ENCODE measurements around the gene NUDT1.

NUDT1 gene

DNA sequence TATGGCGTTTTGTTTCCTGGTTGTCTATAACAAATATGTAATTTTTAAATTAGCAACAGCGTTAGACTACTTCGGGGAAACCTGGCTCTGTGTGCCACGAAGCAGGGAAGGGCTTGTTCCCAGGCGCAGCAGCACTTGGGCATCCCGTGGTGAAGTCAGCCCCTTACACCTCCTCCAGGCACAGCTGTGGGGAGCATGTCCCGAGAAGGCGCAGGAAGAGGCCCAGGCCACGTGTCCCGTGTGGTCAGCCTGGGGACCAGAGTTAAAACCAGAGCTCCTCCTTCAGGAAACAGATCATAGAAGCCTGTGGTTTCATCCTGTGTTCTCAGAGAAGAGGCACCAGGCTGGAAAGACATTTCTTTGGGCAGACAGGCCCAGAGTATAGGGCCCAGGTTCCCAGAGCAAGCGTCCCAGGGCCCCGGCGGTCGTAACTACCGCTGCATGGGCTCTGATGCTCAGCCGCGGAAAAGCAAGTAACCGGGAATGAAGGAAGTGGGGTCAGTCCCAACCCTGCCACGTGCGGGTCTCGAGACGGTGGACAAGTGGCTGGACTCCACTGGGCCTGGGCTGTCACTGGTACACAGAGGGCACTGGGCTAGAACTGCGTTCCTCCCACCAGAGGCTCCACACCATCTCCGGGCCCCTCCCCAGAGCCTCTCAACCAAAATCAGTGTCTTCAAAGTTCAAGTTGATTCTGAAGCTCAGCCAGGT is 7.1 kb downstream of the NUDT1 start:
- DNase-seq (ENCODE audit: low read depth in 2 of 2), result no peak

DNA sequence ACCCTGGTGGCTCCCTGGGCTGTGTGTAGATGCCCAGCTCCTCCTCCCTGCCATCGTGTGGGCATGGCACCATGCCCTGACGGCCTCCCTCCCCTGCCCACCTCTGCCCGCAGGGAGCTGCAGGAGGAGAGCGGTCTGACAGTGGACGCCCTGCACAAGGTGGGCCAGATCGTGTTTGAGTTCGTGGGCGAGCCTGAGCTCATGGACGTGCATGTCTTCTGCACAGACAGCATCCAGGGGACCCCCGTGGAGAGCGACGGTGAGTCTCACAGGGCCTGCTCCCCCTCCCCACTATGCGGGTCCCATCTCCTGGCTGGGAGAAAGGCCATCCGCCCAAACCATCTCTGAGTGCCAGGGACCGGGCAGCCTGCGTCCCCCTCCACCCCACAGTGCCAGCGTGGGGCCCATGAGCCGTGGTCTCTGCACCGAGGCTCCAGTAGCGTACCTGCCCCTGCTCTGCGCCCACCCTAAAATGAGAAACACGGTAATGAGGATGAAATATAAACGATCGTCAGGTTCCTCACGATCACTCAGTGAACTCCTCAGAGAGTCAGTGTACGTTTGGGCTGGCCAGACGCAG is 7.8 kb downstream of the NUDT1 start:
- DNase-seq (ENCODE audit: low read depth in 2 of 2), result no peak

- no peak for DNase-seq (ENCODE audit: low read depth in 2 of 2)
Measured at GRCh38 chr7:2251381-2251780, 9.4 kb downstream of the NUDT1 start.

GRCh38 chr7:2251841-2252771 is 10.1 kb downstream of the NUDT1 start:
- DNase-seq (ENCODE audit: low read depth in 2 of 2), result no peak

DNA sequence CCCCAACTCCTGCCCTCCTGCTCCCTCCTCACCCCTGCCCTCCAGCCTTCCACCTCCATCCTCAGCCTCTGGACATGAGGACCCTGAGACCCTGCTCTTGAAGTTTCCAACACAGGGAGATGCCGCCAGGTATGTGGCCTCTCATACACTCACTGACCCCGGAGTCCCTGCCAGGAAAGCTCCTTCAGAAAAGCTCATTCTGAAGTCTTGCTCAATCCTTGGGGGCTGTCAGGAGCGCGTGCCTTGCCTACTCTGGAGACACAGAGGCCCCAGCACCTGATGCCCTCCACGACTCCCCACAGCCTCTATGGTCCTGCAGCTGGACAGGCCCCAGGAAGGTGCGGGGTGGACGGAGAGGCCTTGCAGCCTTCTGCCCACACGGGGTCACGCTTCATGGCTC is 11.0 kb downstream of the NUDT1 start:
- no peak for DNase-seq (ENCODE audit: low read depth in 2 of 2)

DNA sequence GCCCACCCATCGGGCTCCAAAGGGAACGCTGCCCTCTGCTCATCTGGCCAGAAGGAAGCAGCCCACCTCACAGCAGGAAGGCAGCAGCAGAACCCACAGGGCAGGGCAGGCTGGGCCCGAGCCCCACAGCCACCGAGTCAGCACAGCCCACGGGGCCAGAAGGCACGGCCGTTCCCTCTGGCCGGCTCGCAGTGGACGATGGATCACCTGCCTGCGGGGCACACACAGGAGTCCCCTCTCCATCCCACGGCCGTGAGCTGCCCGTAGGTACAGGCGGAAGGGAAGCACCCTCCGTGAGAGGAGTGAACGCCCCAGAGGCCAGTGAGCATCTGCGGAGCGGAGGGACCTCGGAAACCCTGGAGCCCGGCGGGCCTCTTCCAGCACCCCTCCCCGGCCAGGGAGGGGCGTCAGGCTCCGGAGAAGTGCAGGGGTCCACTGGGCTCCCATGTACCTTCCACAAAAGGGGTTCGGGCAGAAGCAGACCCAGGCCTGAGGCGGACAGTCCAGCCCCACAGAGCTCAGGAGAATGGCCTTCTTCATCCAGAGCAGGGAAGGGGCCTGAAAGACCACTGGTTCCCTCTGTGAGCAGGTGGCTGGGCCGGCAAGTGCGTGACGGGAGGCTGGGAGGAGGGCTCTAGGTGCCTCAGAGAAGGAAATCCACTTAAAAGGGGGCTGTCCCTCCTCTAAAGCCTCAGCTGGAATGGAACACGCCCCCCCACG is 11.7 kb downstream of the NUDT1 start:
- DNase-seq (ENCODE audit: low read depth in 2 of 2), result no peak

DNA sequence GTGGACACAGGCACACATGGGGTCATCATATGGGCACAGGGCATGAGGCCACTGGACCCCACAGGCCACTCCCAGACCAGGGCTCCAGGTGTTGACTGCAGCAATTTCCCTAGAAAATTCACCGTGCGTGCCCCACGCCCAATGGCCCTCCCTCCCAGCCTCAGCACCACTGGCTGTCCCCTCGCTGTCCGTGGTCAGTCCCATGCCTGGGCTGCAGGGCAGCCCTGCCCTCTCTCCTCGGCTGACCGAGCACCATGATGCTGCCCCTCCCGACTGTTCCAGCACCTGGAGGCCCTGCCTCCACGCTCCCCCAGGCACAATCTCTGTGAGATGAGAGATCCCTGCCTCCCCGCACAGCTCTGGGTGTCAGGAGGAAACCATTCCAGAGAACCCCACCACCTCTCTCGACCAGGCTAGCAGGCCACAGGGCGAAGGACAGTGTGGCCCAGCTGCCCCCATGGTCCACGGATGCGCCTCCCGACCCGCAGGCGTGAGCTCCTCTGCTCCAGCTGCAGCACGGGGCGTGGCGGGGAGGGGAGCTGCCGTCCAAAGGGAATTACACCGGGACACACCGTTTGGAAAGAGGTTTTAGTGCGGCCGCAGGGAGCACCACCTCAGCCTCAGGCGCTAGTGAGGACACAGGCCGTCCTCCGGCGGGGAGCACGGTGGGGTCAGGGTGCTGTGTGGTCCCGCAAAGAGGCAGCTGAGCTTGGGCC is 12.6 kb downstream of the NUDT1 start:
- no peak for DNase-seq (ENCODE audit: low read depth in 2 of 2)

DNA sequence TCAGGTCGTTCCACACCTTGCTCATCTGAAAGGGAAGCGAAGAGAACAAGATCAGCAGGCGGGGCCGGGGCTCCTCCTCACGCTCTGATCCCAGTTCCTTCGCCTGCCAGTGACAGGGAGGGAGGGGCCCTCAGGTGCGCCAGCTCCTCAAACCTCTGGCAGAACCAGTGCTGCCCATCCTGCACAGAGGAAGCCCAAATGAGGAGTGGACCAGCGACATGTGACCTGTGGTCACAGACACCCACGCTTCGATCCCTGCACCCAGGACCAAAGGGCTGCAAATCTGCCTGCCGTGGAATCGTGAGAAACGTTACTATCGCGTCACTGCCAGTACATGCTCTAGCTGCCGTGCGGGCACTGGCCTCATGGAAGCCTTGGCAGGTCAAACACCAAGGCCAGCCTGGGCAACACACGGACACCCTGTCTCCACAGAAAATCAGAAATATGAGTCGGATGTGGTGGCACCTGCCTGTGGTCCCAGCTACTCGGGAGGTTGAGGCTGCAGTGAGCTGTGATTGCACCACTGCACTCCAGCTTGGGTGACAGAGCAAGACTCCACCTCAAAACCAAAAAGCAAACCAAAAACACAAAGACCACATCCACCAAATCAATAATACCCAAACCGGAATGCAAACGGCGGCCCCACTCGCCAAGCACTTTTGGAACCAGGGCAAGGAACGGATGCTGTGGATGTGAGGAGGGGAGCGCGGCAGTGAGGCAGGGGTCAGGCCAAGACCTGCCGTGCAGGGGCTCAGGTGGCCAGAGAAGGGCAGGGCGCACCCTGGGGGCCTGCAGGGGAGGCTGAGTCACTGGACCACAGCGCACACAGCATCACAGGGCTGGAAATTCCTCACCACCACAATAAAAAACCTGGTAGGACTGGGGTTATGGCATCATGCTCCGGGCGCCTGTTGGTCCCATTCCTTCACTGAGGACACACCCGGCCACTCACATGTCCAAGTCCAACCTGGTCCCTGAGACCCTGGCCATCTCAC is 13.4 kb downstream of the NUDT1 start:
- DNase-seq (ENCODE audit: low read depth in 2 of 2), result no peak

DNA sequence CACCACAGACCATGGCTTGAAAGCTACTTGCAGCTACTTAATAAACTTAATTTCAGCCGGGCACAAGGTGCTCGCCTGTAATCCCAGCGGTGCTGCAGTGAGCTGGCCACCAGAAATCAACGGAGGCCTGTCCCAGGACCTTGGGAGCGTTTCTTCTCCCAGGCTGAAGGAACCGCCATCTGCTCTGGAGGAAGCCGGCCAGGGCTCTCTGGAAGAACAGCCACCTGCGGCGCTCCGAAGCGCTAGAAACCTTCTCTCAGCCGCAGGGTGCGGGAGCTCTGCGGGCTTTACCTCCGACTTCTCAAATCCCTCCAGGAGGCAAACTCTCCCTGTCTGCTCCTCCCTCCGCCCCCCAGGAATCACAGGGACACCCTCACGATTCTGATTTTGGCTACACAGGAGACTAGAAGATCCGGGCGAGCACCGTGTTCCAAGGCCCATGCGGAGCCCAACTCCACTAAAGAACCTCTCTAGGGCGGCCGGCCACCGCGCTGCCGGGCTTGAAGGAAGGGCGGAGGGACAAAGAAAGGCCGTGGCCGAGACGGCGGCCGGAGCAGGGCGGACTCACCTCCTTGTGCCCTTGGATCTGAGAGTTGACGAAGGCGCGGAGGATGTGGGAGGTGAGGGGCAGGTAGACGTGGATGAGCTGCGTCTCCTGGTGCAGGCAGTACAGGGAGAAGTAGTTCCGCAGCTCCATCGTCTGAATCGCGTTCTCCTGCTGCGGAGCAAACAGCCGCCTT is 14.4 kb downstream of the NUDT1 start:
- DNase-seq (ENCODE audit: low read depth in 2 of 2), result no peak

GRCh38 chr7:2257046-2257551 is 15.1 kb downstream of the NUDT1 start:
- DNase-seq (ENCODE audit: low read depth in 2 of 2), result no peak

GRCh38 chr7:2257651-2258050 is 15.6 kb downstream of the NUDT1 start:
- DNase-seq (ENCODE audit: low read depth in 2 of 2), result no peak

GRCh38 chr7:2258661-2259365 is 16.8 kb downstream of the NUDT1 start:
- no peak for DNase-seq (ENCODE audit: low read depth in 2 of 2)

- DNase-seq (ENCODE audit: low read depth in 2 of 2), result no peak
Measured at GRCh38 chr7:2259480-2259879, 17.5 kb downstream of the NUDT1 start.

DNA sequence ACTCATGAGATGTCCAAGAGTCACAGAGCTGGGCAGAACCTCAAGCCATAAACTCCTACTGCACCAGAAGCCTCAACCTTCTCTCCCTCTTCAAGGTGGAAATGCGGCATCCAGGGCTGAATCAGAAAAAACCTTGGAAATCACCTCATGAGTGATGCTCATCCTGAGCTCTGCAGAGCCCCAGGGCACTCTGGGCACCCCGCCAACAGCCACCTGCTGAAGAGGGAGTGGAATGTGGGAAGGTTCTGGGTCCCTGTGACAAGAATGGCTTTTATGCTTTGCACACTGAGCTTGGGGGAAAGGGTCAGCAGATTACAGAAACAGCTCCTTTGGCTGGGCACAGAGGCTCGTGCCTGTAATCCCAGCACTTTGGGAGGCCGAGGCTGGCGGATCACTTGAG is 18.8 kb downstream of the NUDT1 start:
- no peak for DNase-seq (ENCODE audit: low read depth in 2 of 2)

GRCh38 chr7:2261611-2262010 is 19.6 kb downstream of the NUDT1 start:
- DNase-seq (ENCODE audit: low read depth in 2 of 2), result no peak

DNA sequence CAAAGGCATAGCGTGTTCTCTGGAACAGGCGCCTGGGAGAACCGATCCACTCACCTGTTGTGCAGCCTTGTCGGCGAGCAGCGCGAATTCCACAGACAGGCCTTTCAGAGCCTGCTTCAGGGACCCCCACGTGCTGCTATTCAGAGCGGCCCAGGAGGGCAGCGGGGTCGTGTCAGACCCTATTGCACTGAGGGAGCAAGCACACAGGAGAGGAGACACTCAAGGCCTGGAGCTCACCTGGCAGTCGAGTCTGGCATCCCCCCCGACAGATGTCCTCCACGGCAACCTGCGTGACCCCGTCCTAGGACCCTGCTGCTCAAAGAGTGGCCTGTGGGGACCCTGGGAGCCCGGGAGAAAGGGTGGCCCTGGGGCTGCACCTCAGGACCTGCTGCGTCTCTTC is 21.1 kb downstream of the NUDT1 start:
- DNase-seq (ENCODE audit: low read depth in 2 of 2), result no peak

GRCh38 chr7:2264158-2264557 is 22.1 kb downstream of the NUDT1 start:
- no peak for DNase-seq (ENCODE audit: low read depth in 2 of 2)

DNA sequence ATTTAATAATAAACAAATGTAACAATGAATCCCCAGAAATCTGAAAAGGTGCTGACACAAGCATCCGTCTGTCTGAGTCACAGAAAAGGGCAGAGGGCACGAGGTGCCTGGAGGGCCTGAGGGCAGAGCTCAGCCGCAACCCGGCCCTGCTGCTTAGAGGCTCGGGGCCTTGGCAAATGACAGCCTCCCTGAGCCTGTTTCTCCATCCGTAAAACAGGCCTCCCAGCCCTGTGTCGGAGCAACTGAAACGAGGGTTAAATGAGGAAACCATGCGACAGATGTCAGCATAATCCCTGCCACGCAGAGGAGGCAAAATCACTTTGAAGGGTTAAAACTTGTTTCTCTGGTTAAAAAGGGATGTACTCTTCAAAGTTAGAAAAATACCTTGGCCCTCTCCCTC is 24.9 kb downstream of the NUDT1 start:
- no peak for DNase-seq (ENCODE audit: low read depth in 2 of 2)
